GM19452 (cell line): ENCODE results near the gene NFIC.
"Not testable (repeated sequence)": the region's sequence is repeated elsewhere in the genome, so short reads cannot be mapped to it uniquely, and the experiment has no call there.

Experiments used
- ATAC-seq: cut with Tn5 transposase; IDR thresholded peaks from one replicate; pipeline ENCODE4 v1.9.1; 2021; ENCODE audit not compliant: unreplicated experiment

The NFIC gene

DNA sequence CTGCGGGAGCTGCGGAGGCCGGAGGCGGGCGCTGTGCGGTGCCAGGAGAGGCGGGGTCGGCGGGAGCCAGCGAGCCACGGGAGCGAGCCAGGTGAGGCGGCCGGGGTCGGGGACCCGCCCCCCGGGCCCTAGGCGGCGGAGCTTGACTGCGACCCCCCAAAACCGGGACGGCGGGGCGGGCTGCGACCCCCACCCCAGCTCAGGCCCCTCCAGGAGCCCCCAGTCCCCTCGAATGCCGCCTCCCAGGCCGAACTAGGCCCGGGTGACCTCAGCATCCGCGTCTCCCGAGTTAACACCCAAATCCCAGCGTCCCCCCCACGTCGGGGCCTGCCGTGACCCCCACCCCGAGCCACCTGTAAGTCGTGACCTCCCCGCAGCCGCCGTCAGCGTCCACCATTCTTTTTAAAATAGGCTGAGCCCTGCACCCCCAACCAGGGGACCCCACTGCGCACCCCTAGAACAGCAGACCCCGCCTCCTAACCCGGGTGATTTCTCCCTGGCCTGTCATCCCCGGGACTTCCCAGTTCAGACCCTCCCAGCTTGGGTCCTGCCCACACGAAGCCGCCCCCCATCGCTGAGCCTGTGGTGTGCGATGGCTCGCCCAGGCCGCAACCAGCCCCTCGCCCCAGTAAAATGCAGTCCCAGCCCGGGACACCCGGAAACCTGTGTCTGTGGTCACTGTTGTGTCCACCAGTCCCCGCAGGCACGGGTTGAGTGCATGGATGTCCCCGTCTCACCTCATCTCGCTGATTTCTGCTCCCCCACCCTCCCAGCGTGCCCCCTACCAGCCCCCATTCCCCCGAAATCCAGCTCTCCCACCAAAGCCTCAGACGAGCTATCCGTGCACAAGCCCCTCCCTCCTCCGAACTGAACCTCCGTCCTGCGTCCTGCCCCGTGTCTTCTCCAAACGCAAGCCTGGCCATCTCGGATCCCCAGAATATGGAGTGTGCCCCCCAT, 140.3 kb downstream of the NFIC start:
- peak; percentile 7 for ATAC-seq

DNA sequence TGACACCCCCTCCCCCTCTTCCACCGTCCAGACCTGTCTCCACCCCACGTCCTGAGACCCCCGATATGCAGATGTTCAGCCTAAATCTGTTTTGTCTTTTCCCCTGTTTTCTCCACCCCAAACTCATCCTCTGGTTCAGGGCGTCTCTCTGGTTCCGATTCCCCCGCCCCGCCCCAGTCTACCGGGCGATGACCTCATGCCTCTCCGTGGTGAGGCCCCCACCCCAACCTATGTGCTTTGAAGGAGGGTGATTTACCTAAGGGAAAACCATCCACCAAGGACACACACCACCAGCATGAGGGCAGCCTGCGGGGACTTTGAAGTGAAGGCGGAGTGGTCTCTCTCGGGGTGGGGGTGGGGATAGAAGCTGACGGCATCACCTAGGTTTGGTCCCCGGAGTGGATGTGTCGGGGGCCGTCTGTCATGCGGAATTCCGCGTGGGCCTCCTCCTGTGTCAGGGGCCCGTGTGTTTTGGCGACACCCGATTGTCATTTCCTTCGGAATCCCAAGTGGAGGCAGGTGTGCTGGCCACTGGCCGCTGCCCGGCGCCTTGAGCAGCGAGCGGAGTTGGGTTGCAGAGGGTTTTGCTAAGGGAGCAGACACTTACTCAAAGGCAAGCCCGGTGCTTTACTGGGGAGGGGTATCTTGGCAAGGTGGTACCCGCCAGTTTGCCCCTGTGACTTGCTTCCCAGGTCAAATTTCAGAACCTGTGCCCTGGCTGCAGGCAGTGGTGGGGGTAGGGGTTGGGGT, 141.2 kb downstream of the NFIC start:
- no peak for ATAC-seq

DNA sequence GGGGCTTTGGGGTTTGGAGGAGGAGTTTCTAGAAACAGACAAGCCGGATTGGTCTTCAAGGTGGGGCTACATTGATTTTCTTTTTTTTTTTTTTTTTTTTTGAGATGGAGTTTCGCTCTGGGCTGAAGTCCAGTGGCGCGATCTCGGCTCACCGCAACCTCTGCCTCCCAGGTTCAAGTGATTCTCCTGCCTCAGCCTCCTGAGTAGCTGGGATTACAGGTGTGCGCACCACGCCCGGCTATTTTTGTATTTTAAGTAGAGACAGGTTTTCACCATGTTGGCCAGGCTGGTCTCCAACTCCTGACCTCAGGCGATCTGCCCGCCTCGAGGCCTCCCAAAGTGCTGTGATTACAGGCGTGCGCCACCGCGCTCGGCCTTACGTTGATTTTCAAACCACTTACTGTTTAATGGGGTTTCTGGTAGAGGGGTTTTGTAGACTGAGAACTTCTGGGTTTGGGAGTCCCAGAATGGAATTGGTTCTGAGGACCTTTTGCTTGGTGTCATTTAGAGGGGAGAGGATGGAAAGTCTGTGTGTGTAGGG, 141.8 kb downstream of the NFIC start:
- not testable (repeated sequence) for ATAC-seq

DNA sequence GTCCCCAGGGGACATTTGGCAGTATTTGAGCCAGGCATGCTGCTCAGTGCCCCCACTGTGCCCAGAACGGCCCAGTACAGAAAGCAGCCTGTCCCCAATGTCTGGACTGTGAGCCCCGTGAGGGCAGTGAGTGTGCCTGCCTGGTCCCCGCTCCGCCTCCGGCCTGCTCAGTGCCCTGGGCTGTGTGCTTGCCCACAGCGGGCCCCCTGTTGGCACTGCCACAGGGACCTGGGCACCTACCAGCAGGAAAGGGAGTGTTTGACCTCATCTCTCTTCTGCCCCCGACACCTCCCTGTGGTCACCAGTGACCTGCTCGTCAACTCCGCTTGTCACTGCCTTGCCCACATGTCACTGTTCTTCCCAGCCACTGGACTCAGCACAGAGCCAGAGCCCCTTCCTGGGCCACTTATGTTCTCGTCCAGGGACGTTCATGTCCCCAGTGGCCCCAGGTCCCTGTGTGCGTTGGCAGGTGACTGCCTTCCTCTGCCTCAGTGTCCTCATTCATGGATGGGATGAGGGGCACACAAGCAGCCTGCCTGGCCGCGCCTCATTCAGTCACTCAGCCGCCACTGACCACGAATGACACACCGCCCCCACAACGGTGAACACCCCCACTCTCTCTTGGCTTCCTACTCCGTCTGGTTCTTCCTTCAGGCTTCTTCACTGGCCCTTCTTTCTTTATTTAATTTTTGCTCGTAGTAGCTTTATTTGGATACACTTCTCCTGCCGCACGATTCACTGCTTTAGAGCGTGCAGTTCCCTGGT, 142.6 kb downstream of the NFIC start:
- no peak for ATAC-seq

DNA sequence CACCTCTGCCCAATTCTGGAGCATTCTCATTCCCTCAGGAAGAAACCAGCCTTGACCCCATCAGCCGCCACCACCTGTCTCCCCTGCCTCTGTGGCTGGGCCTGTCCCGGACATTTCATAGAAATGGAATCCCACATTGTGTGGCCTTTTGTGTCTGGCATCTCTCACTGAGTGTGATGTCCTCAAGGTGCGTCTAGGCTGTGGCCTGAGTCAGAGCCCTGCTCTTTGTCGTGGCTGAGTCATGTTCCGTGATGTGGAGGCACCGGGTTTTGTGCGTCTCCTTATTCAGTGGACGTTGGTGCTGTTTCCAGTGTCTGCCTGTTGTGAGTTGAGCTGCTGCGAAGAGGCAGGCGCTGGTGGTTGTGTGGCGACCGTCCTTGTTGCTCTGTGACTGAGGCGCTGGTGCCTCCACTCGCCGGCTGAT, 143.2 kb downstream of the NFIC start:
- no peak for ATAC-seq

GRCh38 chr19:3510727-3511126, 144.3 kb downstream of the NFIC start:
- ATAC-seq, result no peak

- no peak for ATAC-seq
Measured at GRCh38 chr19:3511506-3512251, 145.3 kb downstream of the NFIC start.

DNA sequence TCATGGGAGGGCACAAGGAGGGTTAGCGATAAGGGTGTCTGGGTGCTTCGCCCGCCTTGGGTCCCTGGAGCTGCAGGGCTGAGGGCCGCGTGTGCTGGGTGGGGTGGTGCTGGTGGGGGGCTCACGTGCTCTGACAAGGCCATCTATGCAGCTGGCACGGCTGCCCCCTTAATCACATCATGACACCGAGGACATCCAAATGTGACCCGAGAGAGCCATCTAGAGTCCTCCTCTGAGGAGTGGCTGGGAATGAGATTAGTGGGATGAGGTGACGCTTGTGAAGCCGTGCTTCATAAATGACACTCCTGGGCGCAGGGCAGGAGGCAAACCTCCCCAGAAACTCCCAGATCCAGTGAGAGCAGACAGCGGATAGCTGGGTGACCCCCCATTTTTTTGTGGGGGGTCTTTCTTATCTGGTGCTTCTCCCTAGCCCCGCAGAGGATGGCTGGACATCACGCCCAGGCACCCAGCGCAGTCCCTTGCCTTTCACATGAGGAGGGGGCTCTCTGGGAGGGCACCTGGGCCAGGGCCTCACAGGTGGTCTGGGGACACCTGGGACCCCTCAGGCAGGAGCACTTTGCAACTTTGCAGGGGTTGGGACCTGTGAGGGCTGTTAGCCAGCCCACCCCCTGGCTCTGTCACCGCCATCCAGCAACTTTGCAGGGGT, 146.3 kb downstream of the NFIC start:
- no peak for ATAC-seq

GRCh38 chr19:3513229-3514140, 147.1 kb downstream of the NFIC start:
- ATAC-seq, result no peak

DNA sequence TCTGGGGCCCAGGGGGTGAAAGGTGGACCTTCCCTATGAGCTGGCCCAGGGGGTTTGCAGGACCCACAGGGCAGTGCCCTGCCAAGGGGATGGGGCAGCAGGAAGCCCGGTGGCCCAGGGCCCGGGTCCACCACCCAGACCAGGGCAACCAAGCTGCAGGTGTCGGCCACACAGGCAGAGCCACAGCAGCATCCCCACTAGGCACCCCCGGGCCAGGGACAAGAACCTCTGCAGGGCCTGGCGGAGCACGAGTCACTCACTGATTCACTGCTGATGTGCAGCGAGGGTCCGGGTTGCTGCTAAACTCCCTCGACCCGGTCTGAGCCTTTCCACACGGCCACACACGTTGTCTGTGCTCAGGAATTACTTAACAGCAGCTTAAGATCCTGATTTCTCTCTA, 148.5 kb downstream of the NFIC start:
- no peak for ATAC-seq

- no peak for ATAC-seq
Measured at GRCh38 chr19:3515891-3516422, 149.6 kb downstream of the NFIC start.

DNA sequence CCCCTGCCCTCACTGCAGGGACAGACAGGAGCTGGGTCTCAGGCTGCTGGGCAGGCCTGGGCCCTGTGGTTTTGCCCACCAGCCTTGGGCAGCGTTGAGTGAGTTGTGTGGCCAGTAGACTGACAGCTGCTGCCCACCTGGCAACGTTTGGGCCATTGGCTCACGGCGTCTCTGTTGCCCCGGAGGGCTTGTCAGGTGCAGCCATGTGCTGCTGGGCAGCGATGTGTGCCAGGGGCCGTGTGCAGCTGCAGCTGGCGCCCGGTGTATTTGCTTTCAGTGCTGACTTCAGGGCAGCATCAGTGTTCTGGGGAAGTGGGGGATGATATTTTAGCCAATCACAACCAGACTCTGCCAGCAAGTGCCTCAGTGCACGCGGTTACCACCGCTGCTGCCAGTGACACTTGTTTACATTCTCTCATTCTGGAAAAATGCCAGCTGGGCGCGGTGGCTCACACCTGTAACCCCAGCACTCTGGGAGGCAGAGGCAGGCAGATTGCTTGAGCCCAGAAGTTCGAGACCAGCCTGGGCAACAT, 150.4 kb downstream of the NFIC start:
- no peak for ATAC-seq

- no peak for ATAC-seq
Measured at GRCh38 chr19:3517638-3518037, 151.3 kb downstream of the NFIC start.

DNA sequence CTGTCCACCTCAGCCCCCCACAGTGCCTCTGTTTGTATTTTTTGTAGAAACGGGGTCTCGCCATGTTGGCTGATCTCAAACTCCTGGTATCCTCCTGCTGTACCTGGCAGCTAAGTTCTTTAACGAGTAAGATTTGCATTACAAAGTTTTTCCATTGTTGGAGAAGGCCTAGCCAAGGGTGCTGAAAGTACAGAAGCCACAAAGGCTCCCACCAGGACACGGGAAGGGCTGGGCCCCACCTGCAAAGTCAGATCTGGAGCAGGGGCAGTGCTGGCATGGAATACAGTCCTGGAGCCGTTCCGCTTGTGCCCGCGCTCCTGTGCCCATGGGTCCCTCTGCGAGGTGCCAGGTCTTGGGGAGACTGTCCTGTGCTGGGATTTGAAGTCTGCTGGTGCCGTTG, 151.9 kb downstream of the NFIC start:
- no peak for ATAC-seq

- ATAC-seq, result no peak
Measured at GRCh38 chr19:3518659-3519058, 152.3 kb downstream of the NFIC start.
